Left forelimb (tissue), 1 donor: ENCODE results near the gene NEDD4.
"Not testable (repeated sequence)": the region's sequence is repeated elsewhere in the genome, so short reads cannot be mapped to it uniquely, and the experiment has no call there.

Experiments used
- DNase-seq: peaks from one replicate; pipeline ENCODE4 v3.0.0-alpha.2; 2018; ENCODE audit warnings: low spot score

NEDD4 gene

DNA sequence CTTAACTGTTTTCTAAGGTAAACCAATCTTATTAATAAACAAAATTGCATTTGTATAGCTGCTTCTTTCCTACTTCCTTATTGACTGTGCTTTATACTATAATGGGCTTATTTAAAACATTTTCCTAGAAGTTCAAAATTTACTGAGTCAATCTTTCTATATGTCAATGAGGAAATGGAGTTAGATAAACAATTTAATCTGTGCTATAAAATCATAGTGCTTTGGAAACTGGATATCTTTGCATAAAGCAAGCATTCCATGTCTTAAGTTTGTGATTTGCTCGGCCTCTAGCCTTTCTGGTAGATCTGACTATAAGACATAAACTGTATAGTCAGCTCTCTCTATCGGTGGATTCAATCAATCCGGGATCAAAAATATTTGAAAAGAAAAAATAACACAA lies 99.6 kb downstream of the NEDD4 start:
- no peak for DNase-seq

DNA sequence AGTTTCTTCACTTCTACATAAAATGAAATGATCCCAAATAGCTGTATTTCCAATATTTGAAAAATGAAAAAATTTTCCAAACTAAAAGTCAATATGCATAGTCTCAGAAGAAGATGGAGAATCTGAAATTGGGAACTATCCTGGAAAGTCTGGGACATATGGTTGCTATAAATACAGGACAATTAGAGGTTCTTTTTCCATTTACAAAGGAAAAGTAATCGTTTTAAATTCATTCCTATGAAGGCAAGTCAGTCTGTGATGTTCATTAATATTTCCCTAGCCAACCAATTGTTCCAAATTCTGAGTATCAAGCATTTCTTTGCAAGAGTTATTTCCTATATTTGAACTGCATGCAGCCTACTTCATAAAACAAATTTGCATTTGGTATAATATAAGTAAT lies 102.2 kb downstream of the NEDD4 start:
- DNase-seq = no peak

DNA sequence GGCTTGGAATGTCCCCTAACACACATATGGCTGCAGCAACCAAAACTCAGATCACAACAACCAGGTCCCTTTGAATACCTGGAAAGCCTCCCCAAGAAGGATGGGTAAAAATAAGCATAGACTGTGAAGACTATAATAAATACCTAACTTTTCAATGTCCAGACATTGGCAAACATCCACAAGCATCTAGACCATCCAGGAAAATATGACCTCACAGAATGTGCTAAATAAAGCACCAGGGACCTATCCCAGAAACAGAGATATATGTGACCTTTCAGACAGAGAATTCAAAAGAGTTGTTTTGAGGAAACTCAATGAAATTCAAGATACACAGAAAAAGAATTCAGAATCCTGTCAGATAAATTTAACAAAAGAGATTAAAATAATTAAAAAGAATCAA lies 109.2 kb downstream of the NEDD4 start:
- no peak for DNase-seq

DNA sequence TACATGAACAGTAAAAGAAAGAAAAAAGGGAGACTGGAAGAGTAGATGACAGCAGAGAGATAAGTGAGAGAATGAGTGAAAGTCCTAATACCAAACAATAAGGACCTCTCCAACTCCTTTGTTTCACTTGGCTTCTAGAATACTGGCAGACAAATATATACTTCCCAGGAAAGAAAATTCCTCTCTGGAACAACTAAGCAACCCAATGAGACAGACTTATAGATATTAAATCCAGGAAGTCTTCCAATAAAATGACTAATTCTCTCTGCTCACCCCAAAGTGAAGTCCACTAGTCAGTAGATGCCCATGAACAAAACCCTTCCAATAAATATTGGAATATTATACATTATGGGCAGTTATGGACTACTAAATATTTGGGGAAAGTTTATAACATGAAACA lies 114.2 kb downstream of the NEDD4 start:
- DNase-seq = no peak

DNA sequence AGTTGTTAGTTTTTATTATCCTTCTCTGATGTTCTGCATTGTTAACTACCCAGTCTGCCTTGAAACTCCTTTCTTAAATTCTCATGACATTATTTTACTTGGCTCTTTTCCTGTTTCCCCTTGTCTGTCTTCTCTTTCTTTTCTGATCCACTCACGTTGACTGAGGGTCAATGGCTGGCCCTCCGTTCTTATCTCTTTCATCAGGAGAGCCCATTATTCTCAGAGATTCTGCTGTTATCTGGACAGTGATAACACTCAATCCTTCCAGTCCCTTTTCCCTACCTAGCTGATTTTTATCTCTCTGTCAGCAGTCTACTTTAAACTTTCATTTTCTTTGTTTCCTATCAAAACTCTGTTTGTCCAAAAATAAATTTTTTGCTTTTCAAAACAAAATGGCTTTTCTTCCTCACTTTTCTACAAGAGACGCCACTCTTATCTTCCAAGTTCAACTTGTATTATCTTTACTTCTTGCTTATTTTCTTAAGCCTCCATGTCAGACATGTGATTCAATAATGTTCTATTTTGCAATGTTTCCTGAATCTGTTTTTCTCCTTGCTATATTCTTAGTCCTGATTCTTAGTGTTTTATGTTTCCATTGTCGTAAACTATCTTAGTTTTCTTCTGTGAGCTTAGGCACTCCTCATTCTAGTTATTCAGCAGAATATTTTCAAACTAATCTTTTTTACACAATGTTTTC lies 120.2 kb downstream of the NEDD4 start:
- DNase-seq = no peak

DNA sequence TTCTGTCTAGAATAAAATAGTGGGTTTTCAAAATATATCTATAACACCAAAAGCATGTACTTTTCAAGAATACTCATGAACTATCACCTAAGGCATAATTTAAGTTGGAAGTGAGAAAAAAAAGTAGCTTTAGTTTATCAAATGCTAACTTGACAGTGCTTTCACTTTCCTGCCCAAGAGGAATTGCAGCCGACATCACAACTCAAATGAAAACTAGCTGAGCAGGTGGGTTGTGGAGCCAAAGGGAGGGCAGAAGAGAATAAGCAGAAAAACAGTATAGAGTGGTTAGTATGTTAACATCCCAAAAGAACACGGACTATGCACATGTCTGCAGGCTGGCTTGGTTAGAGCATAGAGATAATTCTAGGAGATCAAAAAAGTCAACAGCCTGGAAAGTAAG lies 120.9 kb downstream of the NEDD4 start:
- no peak for DNase-seq

DNA sequence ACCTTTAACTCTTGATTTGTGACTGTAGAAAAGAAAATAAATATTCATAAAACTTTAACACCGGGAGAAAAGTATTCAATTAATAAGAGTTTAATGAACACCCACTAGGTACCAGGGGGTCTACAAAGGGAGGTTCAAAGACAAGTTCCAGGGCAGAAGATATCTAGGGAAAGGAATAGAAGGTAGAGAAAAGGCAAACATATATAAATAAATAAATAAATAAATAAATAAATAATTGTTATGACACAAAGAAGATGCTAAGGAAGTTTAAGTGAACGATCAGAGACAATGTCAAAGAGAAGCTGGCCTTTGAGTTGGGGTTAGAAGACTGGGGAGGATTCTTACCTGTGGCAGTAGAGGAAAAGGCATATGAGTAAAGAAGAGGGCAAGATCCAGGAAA lies 123.8 kb downstream of the NEDD4 start:
- DNase-seq = no peak

DNA sequence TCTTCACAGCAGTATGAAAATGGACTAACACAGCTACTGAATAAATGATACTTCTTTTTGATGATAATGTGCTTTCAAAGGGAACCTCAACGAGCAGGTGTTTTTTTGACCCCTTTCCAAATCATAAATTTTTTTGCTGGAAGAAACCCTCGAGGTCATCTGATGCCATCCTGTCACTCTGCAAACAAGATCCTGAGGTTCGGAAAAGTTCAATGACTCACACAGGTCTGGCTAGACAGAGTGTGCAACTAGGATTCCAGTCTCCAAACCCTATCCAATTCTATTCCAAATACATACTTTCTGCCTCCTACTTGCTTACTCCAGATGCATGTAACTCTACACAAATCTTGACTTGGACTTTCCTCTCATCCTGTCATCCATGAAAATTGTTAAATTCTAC lies 124.7 kb downstream of the NEDD4 start:
- DNase-seq = no peak

DNA sequence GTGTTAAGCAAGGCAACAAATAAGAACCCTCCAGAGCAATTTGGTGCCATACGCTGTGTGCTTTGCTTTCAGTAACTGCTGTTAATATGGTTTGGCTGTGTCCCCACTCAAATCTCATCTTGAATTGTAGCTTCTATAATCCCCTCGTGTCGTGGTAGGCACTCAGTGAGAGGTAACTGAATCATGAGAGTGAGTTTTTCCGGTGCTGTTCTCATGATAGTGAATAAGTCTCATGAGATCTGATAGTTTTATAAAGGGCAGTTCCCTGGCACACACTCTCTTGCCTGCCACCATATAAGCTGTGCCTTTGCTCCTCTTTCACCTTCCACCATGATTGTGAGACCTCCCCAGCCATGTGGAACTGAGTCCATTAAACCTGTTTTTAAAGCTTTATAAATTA lies 125.1 kb downstream of the NEDD4 start:
- DNase-seq = not testable (repeated sequence)

DNA sequence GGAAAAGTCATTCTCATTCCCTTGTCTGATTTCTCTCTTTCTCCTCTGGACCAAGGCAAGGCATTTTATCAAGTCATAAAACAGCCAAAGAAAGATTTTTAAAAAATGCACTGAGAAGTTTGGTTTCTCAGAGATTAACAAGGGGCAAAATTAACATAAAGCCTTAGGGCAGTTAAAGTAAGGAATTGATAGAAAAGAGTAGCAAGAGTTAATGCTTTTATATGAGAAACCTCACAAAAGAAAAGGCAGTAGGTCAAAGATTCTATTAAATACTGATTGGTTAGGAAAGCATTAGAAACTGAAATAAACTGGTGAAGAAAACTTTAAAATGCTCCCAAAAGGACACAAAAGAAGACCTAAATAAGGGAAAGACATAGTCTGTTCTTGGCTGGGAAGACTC lies 129.5 kb downstream of the NEDD4 start:
- no peak for DNase-seq

DNA sequence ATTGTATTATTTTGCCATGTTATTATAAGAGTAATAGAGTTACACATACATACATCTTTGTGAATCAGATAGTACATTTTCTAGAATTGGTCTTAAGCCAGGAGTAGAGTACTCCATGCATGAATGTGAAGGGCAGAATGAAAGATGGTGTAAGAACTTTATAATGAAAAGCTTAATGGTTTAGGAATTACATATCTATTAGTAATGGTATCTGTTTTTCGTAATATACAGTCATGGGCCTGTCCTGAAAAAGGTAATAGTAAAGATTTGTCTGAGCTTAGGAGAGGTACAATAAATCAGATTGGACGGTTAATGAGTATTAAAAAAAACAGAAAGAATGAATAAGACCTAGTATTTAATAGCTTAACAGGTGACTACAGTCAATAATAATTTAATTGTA lies 132.3 kb downstream of the NEDD4 start:
- no peak for DNase-seq

DNA sequence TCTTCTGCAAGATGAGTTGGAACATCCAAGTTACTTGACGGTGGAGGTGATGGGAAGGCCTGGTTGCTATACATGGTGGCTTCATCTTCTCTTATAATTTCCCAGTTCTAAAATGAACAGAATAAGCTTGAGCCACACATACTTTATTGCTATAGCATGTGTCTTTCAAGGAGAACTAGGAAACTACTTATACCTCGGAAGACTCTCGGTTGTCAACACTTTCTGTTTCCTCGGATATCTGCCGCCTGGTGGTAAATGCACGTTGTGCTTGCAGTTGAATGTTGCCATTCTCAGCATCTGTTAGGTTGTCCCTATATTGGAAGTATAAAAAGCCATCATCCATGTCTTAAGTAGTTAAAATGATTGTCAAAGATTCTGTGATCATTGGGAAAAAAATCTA lies 132.9 kb downstream of the NEDD4 start:
- DNase-seq = no peak

DNA sequence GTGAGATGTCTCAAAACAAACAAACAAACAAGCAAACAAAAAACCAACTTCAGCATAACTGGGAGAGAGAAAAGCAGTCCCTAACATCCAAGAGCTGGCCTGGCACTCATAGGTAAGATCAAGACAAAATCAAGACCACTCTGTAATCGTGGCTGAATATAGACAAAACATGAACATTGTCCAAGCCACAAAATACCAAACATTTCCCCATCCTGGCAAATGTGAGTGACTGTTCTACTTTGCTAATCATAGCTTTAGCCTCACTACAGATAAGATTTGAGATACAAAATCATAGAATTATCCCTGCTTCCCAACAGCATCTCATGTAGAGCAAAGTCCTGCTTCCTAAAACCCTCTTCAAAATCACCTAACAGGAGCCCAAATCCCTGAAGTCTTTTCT lies 133.7 kb downstream of the NEDD4 start:
- no peak for DNase-seq

DNA sequence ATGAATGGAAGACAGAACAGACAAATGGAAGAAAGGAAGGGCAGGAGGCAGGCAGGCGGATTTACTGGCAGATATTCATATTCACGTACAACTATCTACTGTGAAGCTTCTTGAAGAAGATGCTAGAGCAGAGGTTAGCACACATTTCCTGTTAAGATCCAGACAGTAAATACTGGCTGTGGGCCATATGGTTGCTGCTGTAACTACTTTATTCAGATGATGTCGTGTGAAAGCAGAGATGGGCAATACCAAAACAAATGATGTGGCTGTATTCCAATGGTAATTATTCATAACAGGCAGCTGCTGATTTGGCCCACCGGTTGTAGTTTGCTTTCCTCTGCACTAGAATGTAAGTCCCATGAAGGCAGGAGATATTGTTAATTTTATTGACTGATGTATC lies 134.8 kb downstream of the NEDD4 start:
- no peak for DNase-seq

DNA sequence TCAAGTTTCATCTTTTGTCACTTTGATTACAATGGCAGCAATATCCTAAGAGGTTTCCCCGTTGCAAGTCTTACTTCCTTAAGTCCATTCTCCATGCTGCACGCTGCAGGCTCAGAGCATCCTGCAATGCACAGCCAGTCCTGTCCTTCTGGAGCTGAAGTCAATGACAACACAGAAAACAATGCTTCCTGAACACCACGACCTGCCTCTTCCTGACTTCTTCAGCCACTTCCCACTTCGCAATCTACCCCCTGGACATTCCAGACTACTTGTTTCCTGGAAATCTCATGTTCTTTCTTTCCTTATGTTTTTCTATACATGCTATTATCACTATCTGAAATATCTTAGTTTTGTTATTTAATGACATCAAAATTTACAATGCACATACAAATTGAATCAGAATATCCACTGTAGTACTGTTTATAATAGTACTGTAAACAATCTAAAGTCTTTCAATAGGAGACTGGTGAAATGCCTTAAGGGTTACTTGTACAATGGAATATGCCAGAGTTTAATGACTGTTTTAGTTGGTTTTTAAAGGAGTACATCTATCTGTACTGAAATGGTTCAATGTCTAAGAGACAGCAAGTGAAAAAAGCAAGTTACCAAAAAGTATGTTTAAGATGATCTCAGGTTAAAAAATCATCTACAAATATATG lies 136.8 kb downstream of the NEDD4 start:
- no peak for DNase-seq

DNA sequence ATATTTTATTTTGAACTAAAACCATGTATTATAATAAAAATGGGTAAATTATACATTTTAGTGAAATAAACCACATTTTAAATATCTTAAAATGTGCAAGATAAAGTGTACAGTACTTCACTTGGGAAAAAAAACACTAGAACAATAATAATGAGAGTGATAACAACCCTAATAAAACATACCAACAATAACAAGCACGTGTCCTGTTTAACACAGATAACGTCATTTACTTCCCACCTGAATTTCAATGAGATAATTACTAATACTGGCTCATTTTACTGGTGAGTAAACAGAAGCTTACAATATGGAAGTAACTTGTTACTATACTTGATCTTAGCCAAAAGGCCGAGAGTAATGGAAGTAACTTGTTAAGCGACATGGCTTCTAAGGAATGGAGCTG lies 140.3 kb downstream of the NEDD4 start:
- DNase-seq = no peak

DNA sequence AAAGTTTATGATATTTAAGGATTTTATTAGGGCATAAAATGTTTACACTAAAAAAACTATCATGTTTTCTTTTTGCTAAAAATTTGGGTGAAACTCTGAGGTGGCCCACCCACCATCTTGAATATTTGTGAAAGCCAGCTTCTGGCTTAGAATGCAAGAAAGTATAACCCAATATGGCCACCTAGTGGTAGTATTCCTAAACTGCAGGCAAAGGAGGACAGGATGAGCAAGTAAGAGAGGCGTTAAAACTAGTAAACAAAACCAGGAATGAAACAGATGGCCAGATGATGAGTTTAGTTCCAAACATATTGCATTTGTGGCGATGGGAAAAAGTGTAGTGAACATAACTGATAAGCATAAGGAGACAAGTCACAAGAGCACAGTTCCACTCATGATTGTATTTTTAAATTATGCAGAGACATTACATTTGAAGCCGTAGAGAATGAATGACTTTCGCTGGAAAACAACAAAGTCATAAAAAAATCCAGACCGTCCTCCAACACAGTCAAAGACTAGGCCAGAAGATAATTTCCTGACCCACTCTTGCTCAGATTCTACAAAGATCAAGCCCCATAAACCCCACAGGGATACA lies 147.2 kb downstream of the NEDD4 start:
- DNase-seq = no peak

DNA sequence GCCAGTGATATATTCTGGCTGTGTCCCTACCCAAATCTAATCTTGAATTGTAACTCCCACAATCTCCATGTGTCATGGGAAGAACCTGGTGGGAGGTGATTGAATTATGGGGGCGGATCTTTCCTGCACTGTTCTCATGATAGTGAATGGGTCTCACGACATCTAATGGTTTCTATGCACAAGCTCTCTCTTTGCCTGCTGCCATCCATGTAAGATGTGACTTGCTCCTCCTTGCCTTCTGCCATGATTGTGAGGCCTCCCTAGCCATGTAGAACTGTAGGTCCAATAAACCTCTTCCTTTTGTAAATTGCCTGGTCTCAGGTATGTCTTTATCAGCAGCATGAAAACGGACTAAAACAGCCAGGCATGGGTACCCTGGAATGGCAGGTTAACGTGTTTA lies 150.5 kb downstream of the NEDD4 start:
- not testable (repeated sequence) for DNase-seq

DNA sequence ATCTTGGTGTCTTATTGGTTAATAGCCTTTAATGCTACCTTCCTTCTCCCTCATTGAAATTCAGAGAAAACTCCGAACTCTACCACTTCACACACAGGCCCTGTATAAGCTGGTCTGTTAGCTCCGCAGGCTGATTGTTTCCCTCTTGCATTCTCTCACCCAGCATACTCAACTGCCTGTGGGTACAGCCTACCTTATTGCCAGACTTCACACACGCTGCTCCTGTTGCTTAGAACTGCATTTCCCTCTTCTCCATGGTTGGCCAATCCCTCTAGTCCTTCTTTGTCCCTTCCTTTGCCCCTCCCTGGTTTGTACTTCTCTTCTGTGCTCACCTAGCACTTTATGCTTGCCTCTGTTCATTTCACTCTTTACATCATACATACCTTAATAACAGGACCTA lies 157.5 kb downstream of the NEDD4 start:
- no peak for DNase-seq

DNA sequence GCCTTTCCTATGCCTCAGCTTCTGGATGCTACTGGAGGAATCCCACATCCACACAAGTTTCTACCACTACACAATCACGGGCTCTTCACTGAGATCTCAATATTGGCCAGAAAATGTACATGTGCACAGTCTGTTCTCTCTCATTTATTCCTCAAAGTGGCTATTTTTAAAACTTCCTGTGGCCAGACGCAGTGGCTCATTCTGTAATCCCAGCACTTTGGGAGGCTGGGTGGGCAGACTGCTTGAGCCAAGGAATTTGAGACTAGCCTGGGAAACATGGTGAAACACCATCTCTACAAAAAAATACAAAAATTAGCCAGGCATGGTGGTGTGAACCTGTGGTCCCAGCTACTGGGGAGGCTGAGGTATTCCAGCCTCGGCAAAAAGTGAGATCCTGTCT lies 159.1 kb downstream of the NEDD4 start:
- no peak for DNase-seq

DNA sequence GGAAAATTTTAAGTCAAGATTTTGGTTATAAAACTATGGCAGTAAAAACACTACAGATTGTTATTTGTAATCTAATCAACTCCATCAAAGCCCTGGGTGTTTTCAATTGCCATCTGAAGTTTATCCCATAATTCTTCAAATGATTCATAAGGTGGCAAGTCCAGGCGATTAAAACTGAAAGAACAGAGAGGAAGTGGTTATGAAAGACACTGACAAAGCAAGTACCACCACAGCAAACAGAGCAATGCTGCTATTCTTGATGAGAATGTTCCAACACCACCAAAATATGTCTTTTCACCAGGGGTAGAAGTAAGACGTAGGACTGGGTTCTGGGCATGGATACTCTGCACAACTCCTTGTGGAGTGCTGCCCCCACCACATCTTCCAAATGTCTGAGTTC lies 163.6 kb downstream of the NEDD4 start:
- no peak for DNase-seq

DNA sequence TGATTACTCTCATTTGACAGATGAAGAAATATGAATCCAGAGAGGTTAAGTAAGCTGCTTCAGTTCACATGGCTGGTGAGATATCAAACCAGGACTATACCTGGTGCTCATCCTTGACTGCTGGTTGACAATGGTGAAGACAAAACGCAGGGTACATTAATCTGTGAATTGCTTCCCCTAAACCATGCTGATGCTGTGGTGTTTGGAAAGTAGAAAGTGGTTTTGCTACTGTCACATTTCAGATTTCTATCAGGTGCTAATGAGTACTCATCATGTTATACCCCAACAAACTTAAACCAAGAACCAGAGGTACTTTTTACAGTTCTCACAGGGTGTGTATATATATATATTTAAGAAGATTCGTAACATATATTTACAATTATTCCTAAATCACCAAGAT lies 165.5 kb downstream of the NEDD4 start:
- no peak for DNase-seq

DNA sequence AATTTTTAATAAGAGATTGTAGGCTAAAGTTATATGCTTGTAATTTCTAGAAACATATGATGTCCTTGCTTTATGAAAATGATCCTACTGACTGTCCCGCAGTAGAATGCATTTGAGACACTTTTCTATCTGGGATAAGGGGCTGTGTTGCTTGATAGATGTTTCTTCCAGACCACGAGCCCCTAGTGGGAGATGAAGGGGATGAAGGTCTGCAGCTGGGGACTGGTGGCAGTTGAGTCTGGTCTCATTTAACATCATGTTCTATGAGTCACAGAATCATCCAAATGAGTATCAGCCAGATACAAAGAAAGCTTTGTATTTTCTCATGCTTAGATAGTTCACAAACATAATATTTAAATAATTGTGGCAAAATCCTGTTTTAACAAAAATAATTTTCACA lies 166.2 kb downstream of the NEDD4 start:
- no peak for DNase-seq
